IPS-20b (cell line): ENCODE measurements around the gene UVRAG.

Experiments
- H3K27ac ChIP-seq: one replicate; pipeline ENCODE4 v1.5.1; 2013; ENCODE audit warnings: low read length
- H3K27me3 ChIP-seq: 2 replicates; pipeline ENCODE4 v1.6.1; 2013; ENCODE audit warnings: mild to moderate bottlenecking, low read length, inconsistent platforms; ENCODE audit not compliant: insufficient read depth
- H3K36me3 ChIP-seq: 2 replicates; pipeline ENCODE4 v1.6.1; 2013; ENCODE audit warnings: low read depth, mild to moderate bottlenecking, inconsistent platforms, low read length, moderate library complexity; ENCODE audit not compliant: insufficient read depth
- H3K4me1 ChIP-seq: 2 replicates; pipeline ENCODE4 v1.6.1; 2013; ENCODE audit warnings: mild to moderate bottlenecking, control low read depth, inconsistent platforms, low read length, moderate library complexity; ENCODE audit not compliant: insufficient read depth
- H3K4me3 ChIP-seq: 2 replicates; pipeline ENCODE4 v1.5.1; 2013; ENCODE audit warnings: mild to moderate bottlenecking, low read length, inconsistent platforms
- H3K9ac ChIP-seq: 2 replicates; pipeline ENCODE4 v1.6.1; 2013; ENCODE audit warnings: low read depth, mild to moderate bottlenecking, inconsistent platforms, low read length, moderate library complexity
- H3K9me3 ChIP-seq: 2 replicates; pipeline ENCODE4 v1.6.1; 2013; ENCODE audit warnings: mild to moderate bottlenecking, low read depth, low read length, inconsistent platforms; ENCODE audit not compliant: insufficient read depth

Gene UVRAG

GRCh38 chr11:75800136-75800675 lies 14.8 kb upstream of the UVRAG start:
- no peaks in the 10 kb centered on the region for H3K9me3 ChIP-seq
- H3K9ac ChIP-seq: no peak overlapping the region
- no peaks in the 10 kb centered on the region for H3K27me3 ChIP-seq
- H3K4me3 ChIP-seq: no peak overlapping the region
- H3K27ac ChIP-seq: no peak overlapping the region
- no peaks in the 10 kb centered on the region for H3K4me1 ChIP-seq
- H3K36me3 ChIP-seq: no peaks in the 10 kb centered on the region

GRCh38 chr11:75800728-75801361 lies 14.2 kb upstream of the UVRAG start:
- Histone ChIP-seq H3K9ac (no peak overlapping the region), H3K27ac (no peak overlapping the region), H3K36me3 (no peaks in the 10 kb centered on the region), H3K27me3 (no peaks in the 10 kb centered on the region), H3K4me3 (no peak overlapping the region), H3K4me1 (no peaks in the 10 kb centered on the region), H3K9me3 (no peaks in the 10 kb centered on the region)

GRCh38 chr11:75801362-75802020 lies 13.5 kb upstream of the UVRAG start:
- Histone ChIP-seq H3K27me3 (no peaks in the 10 kb centered on the region), H3K9me3 (no peaks in the 10 kb centered on the region), H3K36me3 (no peaks in the 10 kb centered on the region), H3K27ac (no peak overlapping the region), H3K4me3 (no peak overlapping the region), H3K9ac (no peak overlapping the region), H3K4me1 (no peaks in the 10 kb centered on the region)

GRCh38 chr11:75802021-75802912 lies 12.7 kb upstream of the UVRAG start:
- H3K9me3 ChIP-seq: no peaks in the 10 kb centered on the region
- H3K9ac ChIP-seq: no peak overlapping the region
- no peak overlapping the region for H3K4me3 ChIP-seq
- no peaks in the 10 kb centered on the region for H3K4me1 ChIP-seq
- H3K27me3 ChIP-seq: no peaks in the 10 kb centered on the region
- no peak overlapping the region for H3K27ac ChIP-seq
- no peaks in the 10 kb centered on the region for H3K36me3 ChIP-seq

GRCh38 chr11:75802913-75803820 lies 11.8 kb upstream of the UVRAG start:
- no peaks in the 10 kb centered on the region for H3K27me3 ChIP-seq
- H3K4me3 ChIP-seq: no peak overlapping the region
- no peak overlapping the region for H3K9ac ChIP-seq
- H3K4me1 ChIP-seq: no peaks in the 10 kb centered on the region
- no peak overlapping the region for H3K27ac ChIP-seq
- no peaks in the 10 kb centered on the region for H3K36me3 ChIP-seq
- no peaks in the 10 kb centered on the region for H3K9me3 ChIP-seq

GRCh38 chr11:75809111-75809510 lies 5.9 kb upstream of the UVRAG start:
- Histone ChIP-seq H3K27me3 (no peaks in the 10 kb centered on the region), H3K36me3 (no peaks in the 10 kb centered on the region), H3K9me3 (no peaks in the 10 kb centered on the region), H3K9ac (no peak overlapping the region), H3K27ac (no peak overlapping the region), H3K4me3 (no peak overlapping the region), H3K4me1 (peaks cover 9% of the 10 kb centered on the region; the same call in 1 of the 2 replicates)

GRCh38 chr11:75809991-75810390 lies 5.0 kb upstream of the UVRAG start:
- H3K9me3 ChIP-seq: no peaks in the 10 kb centered on the region
- H3K36me3 ChIP-seq: no peaks in the 10 kb centered on the region
- H3K27me3 ChIP-seq: no peaks in the 10 kb centered on the region
- no peak overlapping the region for H3K9ac ChIP-seq
- no peak overlapping the region for H3K4me3 ChIP-seq
- no peak overlapping the region for H3K27ac ChIP-seq
- H3K4me1 ChIP-seq: peaks cover 9% of the 10 kb centered on the region; the same call in 1 of the 2 replicates

GRCh38 chr11:75810637-75811390 lies 4.2 kb upstream of the UVRAG start:
- Histone ChIP-seq H3K4me3 (no peak overlapping the region), H3K27me3 (no peaks in the 10 kb centered on the region), H3K9ac (no peak overlapping the region), H3K9me3 (no peaks in the 10 kb centered on the region), H3K27ac (no peak overlapping the region), H3K4me1 (peaks cover 9% of the 10 kb centered on the region; the same call in 1 of the 2 replicates), H3K36me3 (no peaks in the 10 kb centered on the region)

GRCh38 chr11:75811485-75811884 lies 3.5 kb upstream of the UVRAG start:
- H3K36me3 ChIP-seq: no peaks in the 10 kb centered on the region
- H3K4me1 ChIP-seq: peaks cover 12% of the 10 kb centered on the region
- no peak overlapping the region for H3K27ac ChIP-seq
- no peak overlapping the region for H3K4me3 ChIP-seq
- no peak overlapping the region for H3K9ac ChIP-seq
- peaks cover 5% of the 10 kb centered on the region for H3K27me3 ChIP-seq
- H3K9me3 ChIP-seq: no peaks in the 10 kb centered on the region

GRCh38 chr11:75812542-75813040 lies 2.4 kb upstream of the UVRAG start:
- H3K4me3 ChIP-seq: no peak overlapping the region
- no peaks in the 10 kb centered on the region for H3K36me3 ChIP-seq
- H3K9me3 ChIP-seq: no peaks in the 10 kb centered on the region
- peaks cover 19% of the 10 kb centered on the region for H3K4me1 ChIP-seq
- peaks cover 7% of the 10 kb centered on the region for H3K27me3 ChIP-seq
- H3K9ac ChIP-seq: no peak overlapping the region; the same call in 1 of the 2 replicates
- no peak overlapping the region for H3K27ac ChIP-seq
